Neural progenitor cell (in vitro differentiated cells): ENCODE results near the gene SDC4. TPM values are rescaled to one million over a fixed set of nuclear protein-coding genes. Genes with fewer than 3 reads are reported as not detected.

Experiments used
- DNase-seq: peaks from one replicate; pipeline ENCODE4 v3.0.0-alpha.2; 2016; ENCODE audit warnings: low spot score
- H2AFZ ChIP-seq: fragments of 200-600 bp; sonication (generic); replicated peaks from 2 replicates; pipeline ENCODE4 v1.6.1; 2016; ENCODE audit warnings: antibody characterized with exemption
- H3F3A ChIP-seq: fragments of 200-600 bp; sonication (generic); 2 replicates; pipeline ENCODE4 v1.6.1; 2016; ENCODE audit warnings: antibody characterized with exemption, low read depth
- H3K27ac ChIP-seq: fragments of 200-600 bp; sonication (generic); 2 replicates; pipeline ENCODE4 v1.5.1; 2016; ENCODE audit warnings: mild to moderate bottlenecking
- H3K27me3 ChIP-seq: fragments of 200-600 bp; sonication (generic); 2 replicates; pipeline ENCODE4 v1.6.1; 2016; ENCODE audit warnings: mild to moderate bottlenecking, moderate library complexity
- H3K36me3 ChIP-seq: fragments of 200-600 bp; sonication (generic); 2 replicates; pipeline ENCODE4 v1.5.1; 2016
- H3K4me1 ChIP-seq: fragments of 200-600 bp; sonication (generic); 2 replicates; pipeline ENCODE4 v1.6.1; 2016; ENCODE audit warnings: mixed run types
- H3K4me2 ChIP-seq: fragments of 200-600 bp; sonication (generic); 2 replicates; pipeline ENCODE4 v1.6.1; 2016
- H3K4me3 ChIP-seq: fragments of 200-600 bp; sonication (generic); 2 replicates; pipeline ENCODE4 v1.5.1; 2016
- H3K79me2 ChIP-seq: fragments of 200-600 bp; sonication (generic); 2 replicates; pipeline ENCODE4 v1.6.1; 2016; ENCODE audit warnings: low read depth
- H3K9ac ChIP-seq: fragments of 200-600 bp; sonication (generic); 2 replicates; pipeline ENCODE4 v1.6.1; 2016
- H3K9me3 ChIP-seq: fragments of 200-600 bp; sonication (generic); 2 replicates; pipeline ENCODE4 v1.5.1; 2016; ENCODE audit warnings: low read depth
- H4K20me1 ChIP-seq: fragments of 200-600 bp; sonication (generic); 2 replicates; pipeline ENCODE4 v1.6.1; 2016; ENCODE audit warnings: low read depth
- H3K27ac Mint-ChIP-seq: 3 replicates; pipeline ENCODE4 v1.8.0; 2021; ENCODE audit warnings: mixed read lengths
- H3K27me3 Mint-ChIP-seq: 2 replicates; pipeline ENCODE4 v1.8.0; 2022; ENCODE audit warnings: low read depth, mild to moderate bottlenecking, inconsistent platforms, moderate library complexity, mixed read lengths; ENCODE audit not compliant: insufficient read depth
- H3K36me3 Mint-ChIP-seq: 3 replicates; pipeline ENCODE4 v1.8.0; 2021; ENCODE audit warnings: mixed read lengths
- H3K4me1 Mint-ChIP-seq: 3 replicates; pipeline ENCODE4 v1.8.0; 2021; ENCODE audit warnings: mixed read lengths
- H3K4me3 Mint-ChIP-seq: 3 replicates; pipeline ENCODE4 v1.8.0; 2021; ENCODE audit warnings: mild to moderate bottlenecking, moderate library complexity, mixed read lengths
- H3K9me3 Mint-ChIP-seq: 3 replicates; pipeline ENCODE4 v1.8.0; 2020; ENCODE audit warnings: mixed read lengths
- EZH2 ChIP-seq: fragments of 200-600 bp; sonication (generic); IDR thresholded peaks from 2 replicates; pipeline ENCODE4 v1.6.1; 2017; ENCODE audit warnings: antibody characterized with exemption, mild to moderate bottlenecking, moderate library complexity
- EZH2phosphoT487 ChIP-seq: fragments of 200-600 bp; sonication (generic); IDR thresholded peaks from 2 replicates; pipeline ENCODE4 v1.6.1; 2017; ENCODE audit warnings: antibody characterized with exemption
- total RNA-seq: library from RNA; depleted of rRNA; stranded (reverse); fragments of >200 nt; gene quantifications from 2 replicates; pipeline ENCODE4 v1.2.3, GENCODE V29; 2015; ENCODE audit warnings: low replicate concordance
- TF ChIP-seq, protein P1 (sequence below): fragments of 200-600 bp; sonication (generic); IDR thresholded peaks from 2 replicates; pipeline ENCODE4 v1.5.1; 2017; ENCODE audit warnings: antibody characterized with exemption, mild to moderate bottlenecking

Gene SDC4
- total RNA-seq, 1 donor from 2014 or later, result 19.3 TPM

DNA sequence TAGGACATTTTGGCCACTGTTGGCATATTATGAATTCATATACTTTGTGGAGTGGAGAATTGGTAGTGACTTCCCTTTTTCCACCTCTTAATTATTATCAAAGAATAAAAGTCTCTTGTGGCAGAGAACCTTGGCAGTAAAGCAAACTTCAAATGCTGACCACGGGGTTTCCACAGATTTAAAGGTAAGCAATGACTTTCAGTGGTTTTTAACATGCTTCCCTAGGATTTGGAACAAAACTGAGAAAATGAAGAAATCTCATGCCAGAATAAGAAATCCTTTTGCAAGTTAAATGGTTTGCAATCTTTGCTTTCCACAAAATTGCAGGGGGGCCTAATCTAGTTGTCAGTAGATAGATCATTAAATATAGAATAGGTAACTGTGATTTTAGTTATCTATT, 2.0 kb upstream of the SDC4 start:
- no peaks in the 10 kb centered on the region for H3K9me3 ChIP-seq
- Mint-ChIP-seq H3K36me3 (no peaks in the 10 kb centered on the region), H3K27ac (no peak overlapping the region), H3K9me3 (no peaks in the 10 kb centered on the region), H3K4me3 (no peak overlapping the region), H3K4me1 (peaks cover 33% of the 10 kb centered on the region), H3K27me3 (peaks cover 2% of the 10 kb centered on the region)
- H3K9ac ChIP-seq, result no peak overlapping the region
- H3K79me2 ChIP-seq, result peaks cover 24% of the 10 kb centered on the region
- no peaks in the 10 kb centered on the region for H3K27me3 ChIP-seq
- no peak overlapping the region for H3K27ac ChIP-seq
- H3K4me2 ChIP-seq, result no peak overlapping the region
- peaks cover 24% of the 10 kb centered on the region for H3K4me1 ChIP-seq
- H3K36me3 ChIP-seq, result no peaks in the 10 kb centered on the region
- H3F3A ChIP-seq, result peaks cover 6% of the 10 kb centered on the region
- no peaks in the 10 kb centered on the region for H4K20me1 ChIP-seq
- TF ChIP-seq EZH2phosphoT487, result no peak
- no peak for TF ChIP-seq EZH2
- TF ChIP-seq, protein P1, sequence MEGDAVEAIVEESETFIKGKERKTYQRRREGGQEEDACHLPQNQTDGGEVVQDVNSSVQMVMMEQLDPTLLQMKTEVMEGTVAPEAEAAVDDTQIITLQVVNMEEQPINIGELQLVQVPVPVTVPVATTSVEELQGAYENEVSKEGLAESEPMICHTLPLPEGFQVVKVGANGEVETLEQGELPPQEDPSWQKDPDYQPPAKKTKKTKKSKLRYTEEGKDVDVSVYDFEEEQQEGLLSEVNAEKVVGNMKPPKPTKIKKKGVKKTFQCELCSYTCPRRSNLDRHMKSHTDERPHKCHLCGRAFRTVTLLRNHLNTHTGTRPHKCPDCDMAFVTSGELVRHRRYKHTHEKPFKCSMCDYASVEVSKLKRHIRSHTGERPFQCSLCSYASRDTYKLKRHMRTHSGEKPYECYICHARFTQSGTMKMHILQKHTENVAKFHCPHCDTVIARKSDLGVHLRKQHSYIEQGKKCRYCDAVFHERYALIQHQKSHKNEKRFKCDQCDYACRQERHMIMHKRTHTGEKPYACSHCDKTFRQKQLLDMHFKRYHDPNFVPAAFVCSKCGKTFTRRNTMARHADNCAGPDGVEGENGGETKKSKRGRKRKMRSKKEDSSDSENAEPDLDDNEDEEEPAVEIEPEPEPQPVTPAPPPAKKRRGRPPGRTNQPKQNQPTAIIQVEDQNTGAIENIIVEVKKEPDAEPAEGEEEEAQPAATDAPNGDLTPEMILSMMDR, result no peak
- no peak overlapping the region for H2AFZ ChIP-seq
- no peak for DNase-seq
- no peak overlapping the region for H3K4me3 ChIP-seq

DNA sequence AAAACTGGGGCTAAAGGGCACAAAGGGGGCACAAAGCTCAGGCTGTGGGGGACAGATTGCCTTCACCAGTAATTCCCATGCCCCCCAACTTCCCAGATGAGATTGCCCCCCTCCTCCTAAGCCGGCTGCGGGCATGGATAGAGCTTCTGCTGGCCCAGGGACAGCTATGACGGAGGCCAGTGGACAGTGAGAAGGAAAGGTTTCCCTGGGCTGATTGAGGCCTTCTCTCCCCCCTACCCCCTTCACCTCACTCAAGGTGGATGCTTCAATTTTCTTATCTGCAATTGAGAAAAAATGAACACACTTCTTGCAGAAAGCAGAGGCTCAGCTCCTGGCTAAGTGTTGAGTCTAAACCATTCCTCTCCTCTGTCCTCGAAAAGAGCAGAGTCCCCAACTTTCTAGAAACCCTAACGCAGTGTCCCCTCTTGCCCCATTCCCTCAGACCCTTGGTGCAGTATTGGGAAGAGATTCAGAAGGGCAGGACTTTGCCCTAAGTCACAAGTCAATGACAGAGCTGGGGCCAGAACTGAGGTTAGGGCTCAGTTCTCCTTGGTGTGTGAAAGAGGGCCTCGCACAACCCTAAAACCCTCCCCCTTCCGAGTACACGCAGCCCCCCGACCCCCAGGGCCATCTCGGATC, 808 bp downstream of the SDC4 start:
- Histone ChIP-seq H2AFZ (peak overlapping the region; percentile 78), H3K4me2 (peak overlapping the region; percentile 98)
- TF ChIP-seq EZH2phosphoT487, result no peak
- TF ChIP-seq, protein P1, result no peak

DNA sequence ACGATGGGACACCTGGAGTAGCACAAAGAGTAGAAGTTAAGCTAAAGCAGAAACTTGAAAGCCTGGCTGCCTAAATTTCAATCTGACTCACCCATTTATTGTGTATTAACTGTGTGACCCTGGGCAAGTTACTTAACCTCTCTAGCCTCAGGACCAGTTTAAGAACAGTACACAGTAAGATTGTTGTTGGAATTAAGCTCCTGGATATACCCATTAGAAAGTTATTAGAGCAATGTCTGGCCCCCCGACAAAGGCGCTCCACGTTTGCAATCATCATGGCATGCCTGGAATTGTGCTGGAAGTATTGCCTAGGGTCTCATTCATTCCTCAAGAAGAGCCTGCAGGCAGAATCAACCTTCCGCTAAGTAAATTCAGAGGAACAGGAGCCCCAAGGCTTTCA, 1.4 kb downstream of the SDC4 start:
- Mint-ChIP-seq H3K9me3 (no peaks in the 10 kb centered on the region), H3K4me1 (peaks cover 56% of the 10 kb centered on the region), H3K36me3 (no peaks in the 10 kb centered on the region), H3K27ac (no peak overlapping the region), H3K4me3 (peak overlapping the region; percentile 91), H3K27me3 (peaks cover 2% of the 10 kb centered on the region)
- Histone ChIP-seq H3K4me3 (peak overlapping the region; percentile 69), H3K4me2 (peak overlapping the region; percentile 98), H3F3A (peaks cover 17% of the 10 kb centered on the region), H3K36me3 (no peaks in the 10 kb centered on the region), H3K79me2 (peaks cover 32% of the 10 kb centered on the region), H3K9ac (no peak overlapping the region), H3K27me3 (no peaks in the 10 kb centered on the region), H3K27ac (no peak overlapping the region), H3K9me3 (no peaks in the 10 kb centered on the region), H2AFZ (no peak overlapping the region), H4K20me1 (no peaks in the 10 kb centered on the region), H3K4me1 (peaks cover 53% of the 10 kb centered on the region)
- no peak for DNase-seq
- no peak for TF ChIP-seq EZH2
- no peak for TF ChIP-seq EZH2phosphoT487
- TF ChIP-seq, protein P1, result no peak

More for the DNA sequence above, 808 bp downstream of the SDC4 start:
- H3K27me3 ChIP-seq, result no peaks in the 10 kb centered on the region
- H3K9me3 Mint-ChIP-seq, result no peaks in the 10 kb centered on the region
- H4K20me1 ChIP-seq, result no peaks in the 10 kb centered on the region
- no peaks in the 10 kb centered on the region for H3K36me3 ChIP-seq
- H3K36me3 Mint-ChIP-seq, result no peaks in the 10 kb centered on the region
- H3K4me3 ChIP-seq, result peak overlapping the region; percentile 69
- H3K27ac ChIP-seq, result no peak overlapping the region
- H3K4me1 ChIP-seq, result peaks cover 48% of the 10 kb centered on the region
- DNase-seq, result no peak
- H3K27me3 Mint-ChIP-seq, result peaks cover 2% of the 10 kb centered on the region
- H3K9ac ChIP-seq, result peak overlapping the region; percentile 46
- H3F3A ChIP-seq, result peaks cover 13% of the 10 kb centered on the region
- H3K4me3 Mint-ChIP-seq, result peak overlapping the region; percentile 91
- H3K79me2 ChIP-seq, result peaks cover 32% of the 10 kb centered on the region
- no peaks in the 10 kb centered on the region for H3K9me3 ChIP-seq
- peaks cover 51% of the 10 kb centered on the region for H3K4me1 Mint-ChIP-seq
- peak overlapping the region; percentile 69 for H3K27ac Mint-ChIP-seq
